Measurements from ENCODE around the gene PTPN3.

The PTPN3 gene

DNA sequence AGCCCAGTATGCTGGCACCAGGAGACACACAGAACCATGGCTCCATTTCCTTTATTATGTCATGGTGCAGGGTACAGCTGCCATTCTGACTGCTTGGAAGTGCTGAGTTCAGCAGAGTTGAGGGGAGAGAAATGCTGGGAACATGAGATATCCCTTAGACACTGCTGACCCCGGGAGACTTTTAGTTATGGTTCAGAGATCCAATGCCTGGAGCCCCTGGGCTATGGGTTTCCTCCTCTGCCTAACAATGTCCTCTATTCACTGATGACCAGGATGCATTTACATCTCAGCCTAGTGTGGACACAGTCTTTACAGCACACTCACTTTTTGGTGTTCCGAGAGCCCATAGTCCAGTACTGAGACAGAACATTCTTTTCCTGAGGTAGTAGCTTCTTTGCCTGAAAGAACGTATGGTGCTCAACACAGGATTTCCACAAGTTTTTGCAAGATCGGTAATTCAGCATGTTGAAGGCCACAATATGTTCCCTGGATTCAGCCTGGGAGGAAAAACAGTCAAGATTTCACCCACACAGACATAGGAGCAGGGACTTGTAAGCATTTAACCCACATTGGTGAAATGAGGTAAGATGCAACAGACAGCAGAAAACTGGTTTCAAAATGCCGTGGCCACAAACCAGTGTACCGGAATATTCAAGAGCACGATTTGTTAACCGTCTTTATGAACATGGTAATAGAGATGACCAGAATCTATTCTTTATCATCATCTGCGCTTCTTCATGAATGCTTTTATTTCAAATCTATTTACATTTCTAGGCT is 71.3 kb downstream of the PTPN3 start:
- no peak for DNase-seq (ENCODE audit: low read depth in 1 of 2, low spot score in 1 of 2)

DNA sequence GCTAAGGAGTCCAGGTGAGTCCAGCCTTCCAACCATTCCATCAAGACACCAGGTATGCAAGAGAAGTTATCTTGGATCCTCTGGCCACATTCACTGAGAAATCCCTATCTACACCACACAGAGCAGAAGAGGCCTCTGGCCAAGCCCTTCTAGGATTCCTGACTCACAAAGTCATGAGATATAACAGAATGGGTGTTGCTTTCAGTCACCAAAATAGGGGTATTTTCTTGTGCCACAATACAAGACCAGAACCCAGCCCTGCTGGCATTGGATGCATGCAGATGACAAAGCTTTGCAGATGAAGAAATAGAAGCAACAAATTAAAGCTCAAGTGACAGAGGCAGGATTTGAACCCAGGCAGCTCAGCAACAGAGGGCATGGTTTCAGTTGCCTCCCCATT is 73.5 kb downstream of the PTPN3 start:
- DNase-seq (ENCODE audit: low read depth in 1 of 2, low spot score in 1 of 2), result no peak

DNA sequence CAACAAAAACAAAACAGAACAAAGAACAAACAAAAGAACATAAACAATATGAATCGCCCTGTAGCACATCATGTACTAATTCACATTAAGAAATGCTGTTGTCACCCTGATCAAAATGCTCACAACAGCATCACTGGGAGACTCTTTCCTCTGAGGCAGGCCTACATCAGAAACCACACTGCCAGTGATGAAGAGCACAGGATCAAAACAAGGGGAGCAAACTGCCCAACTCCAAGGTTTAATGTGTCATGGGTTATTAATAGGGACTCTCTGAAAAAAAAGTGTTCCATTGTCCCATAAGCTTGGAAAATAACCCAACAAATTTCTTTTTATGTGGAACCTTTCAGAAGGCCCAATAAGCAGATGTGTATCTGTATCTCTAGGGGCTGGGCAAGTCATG is 74.2 kb downstream of the PTPN3 start:
- DNase-seq (ENCODE audit: low read depth in 1 of 2, low spot score in 1 of 2), result no peak

DNA sequence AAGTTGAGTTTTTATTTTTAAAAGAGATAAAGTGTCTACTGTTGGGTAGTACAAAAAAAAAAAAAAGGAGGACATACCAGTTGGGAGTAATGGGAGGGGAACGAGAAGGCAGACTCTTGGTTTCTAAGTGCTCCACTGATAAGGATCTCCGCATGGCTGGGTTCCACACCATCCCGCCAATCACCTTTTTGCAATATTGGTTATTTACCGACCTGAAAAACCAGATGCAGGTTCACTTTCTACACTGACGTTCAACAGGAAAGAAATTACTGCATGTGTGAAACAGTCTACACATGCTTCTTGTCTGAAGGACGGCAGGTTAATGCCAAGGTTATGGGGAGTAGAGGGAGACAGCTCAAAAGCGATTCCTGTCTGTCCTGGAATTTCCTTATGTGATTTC is 75.5 kb downstream of the PTPN3 start:
- no peak for DNase-seq (ENCODE audit: low read depth in 1 of 2, low spot score in 1 of 2)

DNA sequence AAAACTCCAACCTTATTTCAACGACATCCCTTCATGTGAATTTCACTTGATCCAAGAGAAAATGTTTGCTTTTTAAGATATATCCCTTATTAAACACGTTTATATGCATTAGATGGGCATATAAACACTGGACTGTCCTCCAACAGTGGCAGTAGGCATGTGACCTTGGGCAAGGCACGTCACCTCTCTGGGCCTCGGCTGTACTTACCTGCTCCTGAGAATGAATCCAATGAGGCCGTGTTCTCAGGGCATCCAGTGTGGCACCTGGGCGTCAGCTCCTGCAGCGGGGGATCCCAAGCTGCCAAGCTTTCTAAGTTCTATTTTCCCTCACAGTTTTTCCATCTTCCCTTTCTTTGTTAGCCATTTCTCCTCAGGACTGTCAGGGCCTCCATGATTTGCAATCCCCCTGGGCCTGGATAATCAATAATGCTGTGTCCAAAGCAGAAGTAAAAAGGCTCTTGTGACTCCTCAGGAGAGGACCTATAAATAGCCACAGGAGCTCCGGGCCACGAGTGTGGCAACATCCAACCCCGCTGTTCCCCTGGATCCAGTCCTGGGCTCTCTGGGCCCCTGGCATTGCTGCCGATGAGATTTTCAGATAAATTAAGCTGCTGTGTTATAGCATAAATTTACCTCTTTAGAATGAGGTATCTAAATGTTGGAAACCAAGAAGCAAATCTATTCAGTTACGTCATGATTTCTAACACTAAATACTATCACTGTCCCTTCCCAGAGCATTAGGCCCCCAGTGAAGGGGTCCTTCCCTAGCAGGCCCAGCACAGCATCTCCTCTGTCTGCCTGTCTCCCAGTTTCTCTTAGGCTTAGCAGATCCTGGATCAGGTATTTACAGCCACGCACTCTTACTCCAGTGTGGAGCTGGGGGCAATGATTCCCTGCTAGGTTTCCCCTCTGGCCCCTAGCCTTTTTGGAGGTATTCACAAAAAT is 76.8 kb downstream of the PTPN3 start:
- no peak for DNase-seq (ENCODE audit: low read depth in 1 of 2, low spot score in 1 of 2)

DNA sequence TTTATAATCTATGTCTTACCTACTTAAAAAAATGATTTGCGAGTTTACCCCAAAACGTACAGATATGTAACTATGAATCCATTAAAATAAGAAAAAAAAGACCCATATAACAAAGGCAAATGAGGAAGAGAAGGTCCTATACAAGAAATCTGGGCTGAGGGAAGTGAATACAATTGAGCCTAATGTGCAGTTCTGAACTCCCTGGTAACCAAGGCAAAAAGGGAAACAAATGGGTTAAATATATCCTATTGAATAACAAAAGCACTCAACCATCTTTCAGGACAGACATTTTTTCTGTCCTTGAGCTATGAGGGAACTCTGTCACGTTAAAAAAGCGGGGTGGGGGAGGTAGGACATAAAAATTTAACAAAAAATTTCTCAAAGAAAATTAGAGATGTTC is 78.6 kb downstream of the PTPN3 start:
- DNase-seq (ENCODE audit: low read depth in 1 of 2, low spot score in 1 of 2), result no peak

DNA sequence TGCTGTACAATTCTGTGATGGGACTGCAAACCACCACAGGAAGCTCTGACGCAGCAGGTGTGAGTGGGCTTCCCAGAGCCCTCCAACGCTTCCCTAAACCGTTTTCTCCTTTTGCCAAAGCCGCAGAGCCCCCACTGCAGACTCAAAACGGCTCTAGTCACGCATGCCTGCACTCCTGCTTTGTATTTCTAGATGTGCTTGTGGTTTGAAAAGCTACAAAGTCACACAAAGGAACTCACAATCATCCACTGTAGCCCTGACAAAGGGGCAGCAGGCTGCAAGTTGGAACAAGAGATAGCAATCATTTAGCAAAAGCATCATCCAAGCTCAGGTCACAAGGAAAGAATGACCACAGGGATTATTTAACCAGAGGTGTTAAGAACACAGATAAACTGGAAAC is 79.3 kb downstream of the PTPN3 start:
- DNase-seq (ENCODE audit: low read depth in 1 of 2, low spot score in 1 of 2), result no peak

DNA sequence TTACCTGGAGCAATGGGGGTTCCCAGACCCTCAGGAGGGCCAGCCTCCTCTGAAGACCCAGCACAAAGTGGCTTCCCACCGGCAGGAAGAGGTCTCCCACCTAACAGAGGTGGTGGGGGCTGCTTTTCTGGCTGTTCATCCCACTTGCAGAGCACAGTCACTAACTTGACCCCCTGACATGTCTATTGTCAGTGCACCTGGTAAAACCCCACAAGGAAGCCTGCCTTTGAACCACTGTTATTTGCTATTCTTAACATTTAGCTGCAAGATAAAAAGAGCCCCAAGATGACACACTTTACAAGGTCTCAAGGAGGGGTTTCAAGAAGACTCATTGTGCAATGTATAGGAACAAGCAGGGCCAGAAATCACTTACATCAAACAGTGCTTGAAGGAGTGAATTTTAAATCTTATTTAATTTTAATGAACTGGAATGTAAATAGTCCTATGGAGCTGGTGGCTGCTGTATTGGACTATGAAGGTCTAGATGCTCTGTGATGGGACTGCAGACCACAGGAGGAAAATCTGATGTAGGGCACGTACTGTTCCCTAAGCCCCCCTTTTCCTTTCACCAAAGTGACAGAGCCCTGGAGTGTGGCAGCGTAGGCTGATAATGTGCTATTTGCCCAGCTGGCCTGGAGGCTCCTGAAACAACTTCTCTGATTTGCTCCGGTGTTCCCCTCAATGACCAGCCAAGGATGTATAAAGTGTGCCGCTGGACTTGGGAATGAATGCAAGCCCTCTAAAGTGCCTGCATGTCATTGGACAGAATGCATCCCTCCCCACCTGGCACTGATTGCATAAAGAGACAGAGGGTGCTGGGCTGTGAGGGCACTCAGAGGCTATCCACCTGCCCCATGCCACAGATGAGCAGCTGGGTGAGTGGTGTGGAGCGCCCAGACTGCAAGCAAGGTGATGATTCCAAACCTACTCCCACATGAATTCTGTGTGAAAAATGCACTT is 80.2 kb downstream of the PTPN3 start:
- DNase-seq (ENCODE audit: low read depth in 1 of 2, low spot score in 1 of 2), result no peak

DNA sequence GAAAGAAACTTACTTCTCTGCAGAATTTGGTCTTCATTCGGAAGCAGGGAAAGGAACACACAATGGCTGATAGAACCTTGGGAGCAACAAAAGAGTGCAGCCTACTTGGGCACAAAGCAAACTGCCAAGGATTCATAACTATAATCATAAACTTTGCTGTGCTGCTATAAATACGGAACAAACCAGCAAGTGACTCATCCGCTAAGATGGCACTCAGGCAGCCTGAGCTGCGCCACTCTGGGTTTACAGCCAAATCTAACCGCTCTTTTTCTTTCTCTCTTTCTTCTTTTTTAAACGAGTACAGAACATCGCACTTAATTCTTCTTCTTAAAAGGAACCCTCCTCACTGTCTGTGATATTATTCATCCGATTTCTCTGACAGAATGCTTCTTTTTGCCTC is 81.1 kb downstream of the PTPN3 start:
- DNase-seq (ENCODE audit: low read depth in 1 of 2, low spot score in 1 of 2), result no peak

DNA sequence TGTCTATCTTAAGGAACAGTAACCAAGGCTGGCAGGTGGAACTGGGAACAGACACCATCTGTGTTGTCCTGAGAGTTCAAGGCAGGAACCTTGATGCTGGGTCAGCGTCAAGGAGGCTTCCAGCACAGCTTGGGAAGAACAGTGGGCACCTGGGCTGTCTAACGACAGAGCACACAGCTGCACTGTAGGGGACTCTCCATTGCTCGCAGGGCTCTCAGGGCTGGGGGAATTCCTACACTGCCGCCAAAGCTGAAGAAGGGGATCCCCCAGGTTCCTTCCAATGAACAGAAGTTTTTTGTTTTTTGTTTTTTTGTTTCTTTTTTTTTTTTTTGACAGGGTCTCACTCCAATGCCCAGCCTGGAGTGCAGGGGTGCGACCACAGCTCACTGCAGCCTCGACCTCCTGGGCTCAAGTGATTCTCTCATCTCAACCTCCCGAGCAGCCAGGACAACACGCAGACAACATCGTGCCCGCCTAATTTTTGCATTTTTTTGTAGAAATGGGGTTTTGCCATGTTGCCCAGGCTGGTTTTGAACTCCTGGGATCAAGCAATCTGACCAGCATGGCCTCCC is 81.9 kb downstream of the PTPN3 start:
- no peak for DNase-seq (ENCODE audit: low read depth in 1 of 2, low spot score in 1 of 2)

DNA sequence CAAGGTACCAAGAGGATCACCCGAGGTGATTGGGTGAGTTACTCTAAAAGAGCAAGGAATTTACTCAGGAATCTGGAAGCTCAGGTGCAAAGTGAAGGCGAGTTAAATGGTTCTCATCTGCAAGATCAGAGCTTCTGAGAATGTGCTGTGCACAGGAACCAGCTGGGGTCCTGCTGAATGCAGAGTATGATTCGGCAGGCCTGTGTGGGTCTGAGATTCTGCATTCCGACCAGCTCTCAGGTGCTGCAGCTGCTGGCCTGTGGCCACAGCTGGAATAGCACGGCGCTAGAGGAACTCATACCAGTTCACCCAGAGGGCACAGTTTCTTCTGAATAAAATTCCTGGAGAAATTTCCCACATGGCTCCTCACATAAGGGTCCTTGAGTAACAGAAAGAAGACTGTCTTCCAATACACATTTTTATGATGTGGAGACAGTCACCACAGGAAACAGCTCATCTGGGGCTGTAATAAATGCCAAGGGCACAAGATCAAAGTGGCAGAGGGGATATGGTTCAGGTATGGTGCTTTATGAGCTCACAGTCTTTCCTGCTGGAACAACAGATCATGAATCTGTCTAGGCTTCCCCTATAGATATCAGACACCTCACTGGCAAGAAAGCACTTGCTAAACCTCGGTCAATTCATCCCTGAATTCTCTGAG is 83.9 kb downstream of the PTPN3 start:
- no peak for DNase-seq (ENCODE audit: low read depth in 1 of 2, low spot score in 1 of 2)

DNA sequence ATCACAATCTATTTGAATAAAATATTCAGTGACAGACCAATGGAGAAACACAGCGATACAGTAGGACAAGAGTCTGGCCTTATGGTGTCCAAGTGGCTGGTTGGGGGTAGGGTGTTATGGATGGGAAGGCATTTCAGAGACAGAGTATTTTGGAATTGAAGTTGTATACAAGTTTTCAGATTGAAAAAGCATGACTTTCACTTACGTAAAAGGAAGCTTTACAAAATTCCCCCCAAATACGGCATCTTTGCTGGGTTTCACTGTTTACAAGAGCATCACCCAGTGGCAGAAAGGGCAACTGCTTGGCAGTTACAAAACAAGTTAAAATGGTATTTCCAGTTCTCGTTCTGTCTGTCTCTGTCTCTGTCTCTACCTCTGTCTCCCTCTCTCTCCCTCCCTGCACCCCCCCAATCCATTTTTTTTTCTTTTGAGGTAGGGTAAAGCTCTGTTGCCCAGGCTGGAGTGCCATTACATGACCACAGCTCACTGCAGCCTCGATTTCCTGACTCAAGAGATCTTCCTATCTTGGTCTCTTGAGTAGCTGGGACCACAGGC is 86.2 kb downstream of the PTPN3 start:
- no peak for DNase-seq (ENCODE audit: low read depth in 1 of 2, low spot score in 1 of 2)

DNA sequence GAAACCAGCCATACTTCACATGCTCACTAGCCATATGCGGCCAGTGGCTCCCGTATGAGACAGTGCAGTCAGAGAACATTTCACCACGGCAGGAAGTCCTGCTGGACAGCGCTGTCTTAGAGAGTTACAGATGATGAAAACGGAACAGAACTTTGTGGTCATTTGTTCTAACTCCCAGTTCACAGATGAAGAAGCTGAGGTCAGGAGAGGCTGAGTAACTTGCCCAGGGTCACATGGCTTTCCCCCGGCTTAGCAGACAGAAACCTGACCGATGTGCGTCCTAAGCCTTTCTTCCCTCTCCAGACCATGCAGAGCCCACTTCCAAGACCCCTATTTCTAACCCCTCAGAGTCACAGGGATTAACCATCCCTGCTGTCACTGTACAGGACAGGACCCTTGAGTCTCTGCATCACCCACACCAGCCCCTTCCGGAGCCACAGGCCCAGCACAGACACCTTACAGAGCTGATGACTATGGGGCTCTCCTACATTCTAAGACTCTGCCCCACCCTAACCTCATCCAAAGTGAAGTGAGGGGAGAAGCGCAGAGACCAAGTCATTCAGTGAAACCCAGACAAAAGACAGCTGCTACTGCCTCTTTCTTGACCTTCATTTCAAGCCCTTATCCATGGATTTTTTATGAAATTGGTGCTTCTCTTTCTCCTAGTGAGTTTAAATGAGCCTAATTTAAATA is 86.9 kb downstream of the PTPN3 start:
- DNase-seq (ENCODE audit: low read depth in 1 of 2, low spot score in 1 of 2), result no peak

DNA sequence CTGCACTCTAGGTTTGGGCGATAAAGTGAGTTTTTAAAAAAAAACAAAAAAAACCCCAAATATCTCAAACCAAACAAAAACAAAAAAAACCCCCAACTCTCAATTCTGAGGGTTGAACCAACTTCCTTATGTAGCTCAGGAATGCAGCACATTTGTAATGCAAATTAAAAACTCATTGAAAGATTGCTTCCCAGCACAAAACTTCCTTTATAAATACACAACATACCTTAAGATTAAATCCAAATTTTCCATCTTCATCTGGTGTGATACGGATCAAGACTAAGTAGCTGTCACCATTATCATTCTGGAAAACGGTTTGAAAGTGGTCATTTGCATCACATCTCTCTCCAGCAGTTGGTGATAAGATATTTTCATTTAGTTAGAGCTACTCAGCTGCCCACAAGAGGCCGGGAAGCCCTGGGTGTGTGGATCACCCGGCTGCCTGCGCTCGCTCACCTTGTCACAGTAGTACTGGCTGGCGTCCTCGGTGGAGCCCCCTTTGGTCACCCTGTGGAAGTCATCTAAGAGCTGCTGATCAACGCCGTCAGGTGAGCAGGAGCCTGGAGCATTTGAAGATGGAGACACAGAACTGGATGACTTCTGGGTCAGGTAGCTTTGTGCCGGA is 88.2 kb downstream of the PTPN3 start:
- DNase-seq (ENCODE audit: low read depth in 1 of 2, low spot score in 1 of 2), result no peak

DNA sequence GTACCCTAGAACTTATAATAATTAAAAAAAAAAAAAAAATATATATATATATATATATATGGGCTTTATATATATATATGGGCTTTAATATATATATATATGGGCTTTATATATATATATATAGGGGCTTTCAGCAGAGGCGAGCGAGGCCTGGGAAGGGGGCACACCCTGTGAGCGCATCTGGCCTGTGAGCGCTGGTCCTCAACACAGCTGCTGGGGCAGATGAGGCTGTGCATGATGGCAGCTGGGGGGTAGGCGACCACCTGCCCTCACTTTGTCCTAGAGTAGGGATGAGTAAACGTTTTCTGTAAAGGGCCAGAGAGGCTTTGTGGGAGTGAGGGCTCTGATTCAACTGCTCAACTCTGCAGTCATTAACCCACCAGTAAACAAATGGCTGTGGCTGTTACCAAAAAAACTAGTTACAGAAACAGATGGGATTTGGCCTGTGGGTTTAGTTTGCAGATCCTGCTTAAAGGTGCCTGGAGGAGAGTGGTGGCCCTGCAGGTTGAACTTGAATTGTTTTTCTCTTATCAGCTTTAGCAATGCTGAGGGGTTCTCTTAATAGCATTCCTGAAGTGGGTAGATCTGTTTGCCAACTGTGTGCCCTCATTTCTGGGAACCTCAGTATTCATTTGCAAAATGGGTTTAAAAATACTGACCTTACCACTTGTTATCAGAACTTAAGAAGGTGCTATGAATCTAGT is 89.2 kb downstream of the PTPN3 start:
- no peak for DNase-seq (ENCODE audit: low read depth in 1 of 2, low spot score in 1 of 2)

DNA sequence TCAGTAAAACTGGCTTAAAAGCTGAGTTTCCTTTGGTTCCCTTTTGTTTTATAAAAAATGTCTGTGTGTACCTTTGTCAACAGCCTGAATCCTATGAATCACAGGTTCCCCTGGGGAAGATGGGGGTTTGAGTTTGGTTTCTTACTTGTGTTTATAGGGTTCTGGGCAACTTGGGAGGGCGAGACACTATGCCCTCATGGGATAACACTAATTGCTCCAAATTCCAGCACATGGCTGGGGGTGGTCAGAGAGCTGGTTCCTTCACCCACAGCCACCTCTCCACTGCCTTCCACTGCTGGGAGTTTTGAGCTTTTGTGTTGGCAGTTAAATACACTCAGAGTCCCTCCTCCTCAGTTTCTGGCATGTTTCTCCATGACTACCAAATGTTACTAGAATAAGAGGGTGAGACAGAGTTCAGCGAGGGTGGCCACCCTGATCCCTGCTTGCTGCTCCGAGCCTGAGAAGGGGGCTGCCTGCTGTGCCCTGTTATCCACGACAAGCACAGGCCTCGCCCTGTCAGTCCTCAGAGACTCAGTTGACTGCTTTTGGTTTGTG is 94.3 kb downstream of the PTPN3 start:
- DNase-seq (ENCODE audit: low read depth in 1 of 2, low spot score in 1 of 2), result no peak

DNA sequence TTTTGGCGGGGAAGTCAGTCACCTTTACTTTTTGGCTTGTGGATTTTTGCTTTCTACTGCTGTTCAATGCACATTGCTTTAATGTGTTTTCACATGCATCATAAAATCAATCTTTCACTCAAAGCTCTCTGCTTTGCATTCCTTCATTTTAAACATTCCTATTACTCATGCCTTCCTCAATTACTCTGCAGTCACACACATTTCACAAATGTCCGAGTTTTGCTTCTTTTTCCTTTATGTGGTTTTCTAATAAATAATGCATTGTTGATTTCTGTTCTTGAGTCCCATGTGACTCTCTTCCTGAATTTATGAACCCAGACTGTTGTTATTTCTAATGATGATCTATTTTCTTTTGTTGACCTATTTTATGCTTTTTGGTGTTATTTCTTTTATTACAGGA is 95.0 kb downstream of the PTPN3 start:
- DNase-seq (ENCODE audit: low read depth in 1 of 2, low spot score in 1 of 2), result no peak

DNA sequence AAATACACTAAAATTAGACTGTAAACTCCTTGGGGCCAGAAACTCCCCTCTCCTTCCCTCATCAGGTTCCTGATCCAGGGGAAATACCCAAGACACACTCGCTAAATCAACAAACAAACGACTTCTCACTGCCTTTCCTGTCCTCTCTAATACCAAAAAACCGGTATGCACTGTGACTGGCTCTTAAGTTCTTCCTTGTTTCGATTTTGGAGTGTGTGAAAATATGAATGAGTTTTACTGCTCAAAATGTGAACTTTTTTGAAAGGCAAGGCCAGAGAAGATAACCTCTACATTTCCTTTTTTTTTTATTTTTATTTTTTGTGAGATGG is 96.2 kb downstream of the PTPN3 start:
- no peak for DNase-seq (ENCODE audit: low read depth in 1 of 2, low spot score in 1 of 2)
